GM21717 (cell line): ENCODE data around the gene CD53.
"Not testable (repeated sequence)": the region's sequence is repeated elsewhere in the genome, so short reads cannot be mapped to it uniquely, and the experiment has no call there.

Source experiments
- ATAC-seq: cut with Tn5 transposase; IDR thresholded peaks from one replicate; pipeline ENCODE4 v1.9.1; 2021; ENCODE audit warnings: mild to moderate bottlenecking, moderate library complexity; ENCODE audit not compliant: unreplicated experiment

Gene CD53

GRCh38 chr1:110872745-110873720 lies at the start of gene CD53:
Gene CD53, plus strand, starts transcription at chr1:110873148. Its CDS starts 18,261 bp downstream, at chr1:110891409.
- ATAC-seq: peak; percentile 43

- no peak for ATAC-seq
These were observed 48.8 kb upstream of the CD53 start for GRCh38 chr1:110824192-110824591.

- no peak for ATAC-seq
These were observed 42.9 kb upstream of the CD53 start for GRCh38 chr1:110829955-110830553.

GRCh38 chr1:110833779-110834178 lies 39.2 kb upstream of the CD53 start:
- ATAC-seq: not testable (repeated sequence)

- no peak for ATAC-seq
These were observed 26.1 kb upstream of the CD53 start for GRCh38 chr1:110846861-110847260.

GRCh38 chr1:110850145-110850544 lies 22.8 kb upstream of the CD53 start:
- ATAC-seq: no peak

- no peak for ATAC-seq
These were observed 22.3 kb upstream of the CD53 start for GRCh38 chr1:110850627-110851026.

- no peak for ATAC-seq
These were observed 19.8 kb upstream of the CD53 start for GRCh38 chr1:110853135-110853534.

- no peak for ATAC-seq
These were observed 16.5 kb upstream of the CD53 start for GRCh38 chr1:110856410-110856809.

- ATAC-seq: no peak
These were observed 14.7 kb upstream of the CD53 start for GRCh38 chr1:110857964-110858948.

- ATAC-seq: no peak
These were observed 13.9 kb upstream of the CD53 start for GRCh38 chr1:110859062-110859461.

- ATAC-seq: no peak
These were observed 12.8 kb upstream of the CD53 start for GRCh38 chr1:110860174-110860573.

- not testable (repeated sequence) for ATAC-seq
These were observed 12.3 kb upstream of the CD53 start for GRCh38 chr1:110860620-110861019.

- not testable (repeated sequence) for ATAC-seq
These were observed 11.0 kb upstream of the CD53 start for GRCh38 chr1:110861942-110862341.

GRCh38 chr1:110864287-110864686 lies 8.7 kb upstream of the CD53 start:
- no peak for ATAC-seq

GRCh38 chr1:110870721-110871388 lies 2.1 kb upstream of the CD53 start:
- ATAC-seq: no peak

- ATAC-seq: peak; percentile 38
These were observed 593 bp upstream of the CD53 start for GRCh38 chr1:110872366-110872744.

- ATAC-seq: no peak
These were observed 908 bp downstream of the CD53 start for GRCh38 chr1:110873856-110874255.

- ATAC-seq: no peak
These were observed 1.6 kb downstream of the CD53 start for GRCh38 chr1:110874324-110875215.
